ENCODE results near the gene USP22.
"Not testable (repeated sequence)": the region's sequence is repeated elsewhere in the genome, so short reads cannot be mapped to it uniquely, and the experiment has no call there.

- TF ChIP-seq POLR2A, CTCF (IDR thresholded peaks at IDR 0.05): not testable (repeated sequence)
Measured at GRCh38 chr17:21053056-21053455, 10.2 kb upstream of the USP22 start.
